ENCODE data around the gene TRPC6. TPM values are rescaled to one million over a fixed set of nuclear protein-coding genes. Genes with fewer than 3 reads are reported as not detected.
"Not testable (repeated sequence)": the region's sequence is repeated elsewhere in the genome, so short reads cannot be mapped to it uniquely, and the experiment has no call there.

TRPC6 gene
- total RNA-seq, 2 donors from 2014 or later: not detected

- H3K9me3 Mint-ChIP-seq: peaks cover 6% of the 10 kb centered on the region
- H3K36me3 Mint-ChIP-seq (ENCODE audit: low read depth): no peaks in the 10 kb centered on the region
- no peak overlapping the region for H3K27ac Mint-ChIP-seq
- ATAC-seq (replicated peaks): no peak
- no peaks in the 10 kb centered on the region for H3K27me3 Mint-ChIP-seq
- H3K4me3 Mint-ChIP-seq: no peak overlapping the region
- no peaks in the 10 kb centered on the region for H3K4me1 Mint-ChIP-seq
Measured at GRCh38 chr11:101448881-101449442, 134.8 kb downstream of the TRPC6 start.

DNA sequence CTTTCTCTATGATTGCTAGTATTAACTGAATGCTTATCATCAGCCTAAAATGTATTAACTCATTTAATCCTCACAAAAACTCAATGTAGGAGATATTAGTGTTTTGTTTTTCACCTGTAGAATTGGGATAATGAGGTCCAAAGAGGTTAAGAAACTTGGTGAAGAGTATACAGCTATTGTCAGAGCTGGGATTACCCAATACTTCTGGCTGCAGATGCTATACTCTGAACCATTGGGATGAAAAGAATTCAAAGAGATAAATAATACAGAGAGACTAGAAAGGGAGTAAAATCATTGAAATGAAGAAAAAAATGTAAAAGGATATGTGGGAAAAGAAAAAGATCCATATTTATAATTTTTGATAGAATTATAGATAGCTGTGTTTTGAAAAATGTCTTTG is 137.1 kb downstream of the TRPC6 start:
- Mint-ChIP-seq H3K4me3 (no peak overlapping the region), H3K36me3 (ENCODE audit: low read depth) (no peaks in the 10 kb centered on the region), H3K27ac (no peak overlapping the region), H3K27me3 (no peaks in the 10 kb centered on the region), H3K9me3 (peaks cover 6% of the 10 kb centered on the region), H3K4me1 (no peaks in the 10 kb centered on the region)
- ATAC-seq (replicated peaks): no peak

GRCh38 chr11:101446238-101446637 is 137.6 kb downstream of the TRPC6 start:
- H3K36me3 Mint-ChIP-seq (ENCODE audit: low read depth): no peaks in the 10 kb centered on the region
- H3K27ac Mint-ChIP-seq: no peak overlapping the region
- peaks cover 6% of the 10 kb centered on the region for H3K9me3 Mint-ChIP-seq
- no peak for ATAC-seq (replicated peaks)
- no peak overlapping the region for H3K4me3 Mint-ChIP-seq
- no peaks in the 10 kb centered on the region for H3K4me1 Mint-ChIP-seq
- no peaks in the 10 kb centered on the region for H3K27me3 Mint-ChIP-seq

DNA sequence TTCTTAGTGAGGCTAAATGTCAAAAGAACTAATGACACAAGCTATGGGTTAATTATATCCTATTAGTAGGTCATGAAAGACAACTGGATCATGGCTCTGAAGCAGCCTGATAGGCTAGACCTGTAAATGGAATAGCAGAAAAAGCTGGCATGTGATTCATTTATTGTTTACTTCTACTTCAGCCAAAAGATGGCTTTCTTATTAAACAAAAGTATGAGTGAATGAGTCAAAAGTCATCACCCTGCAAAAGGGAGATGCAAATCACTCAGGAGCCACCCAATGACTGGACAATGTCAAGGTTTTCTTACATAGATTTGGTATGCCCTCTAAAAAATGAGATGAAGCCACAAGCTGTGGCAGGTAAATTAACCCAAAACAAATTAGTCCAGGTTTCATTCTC is 138.0 kb downstream of the TRPC6 start:
- Mint-ChIP-seq H3K36me3 (ENCODE audit: low read depth) (no peaks in the 10 kb centered on the region), H3K9me3 (peaks cover 7% of the 10 kb centered on the region)

DNA sequence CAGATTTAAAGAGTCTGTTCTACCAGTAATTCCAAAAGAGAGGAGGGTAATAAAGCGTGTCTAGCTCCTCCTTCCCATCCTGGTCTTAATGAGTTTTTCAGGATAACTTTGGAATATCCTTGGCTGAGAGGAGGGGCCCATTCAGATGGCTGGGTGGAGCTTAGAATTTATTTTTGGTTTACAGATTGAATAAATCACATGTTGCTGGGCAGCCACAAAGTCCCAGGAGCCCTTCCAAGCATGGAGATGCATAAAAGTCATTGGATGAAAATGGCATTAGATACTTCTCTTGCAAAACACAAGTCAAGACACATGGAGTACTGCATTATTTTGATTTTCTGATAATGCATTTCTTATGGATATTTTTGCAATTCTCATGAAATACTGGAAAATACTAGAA is 139.0 kb downstream of the TRPC6 start:
- Mint-ChIP-seq H3K27ac (no peak overlapping the region), H3K4me1 (no peaks in the 10 kb centered on the region), H3K27me3 (no peaks in the 10 kb centered on the region), H3K9me3 (peaks cover 12% of the 10 kb centered on the region), H3K4me3 (no peak overlapping the region), H3K36me3 (ENCODE audit: low read depth) (no peaks in the 10 kb centered on the region)
- no peak for ATAC-seq (replicated peaks)

More for the DNA sequence above, 138.0 kb downstream of the TRPC6 start:
- no peaks in the 10 kb centered on the region for H3K27me3 Mint-ChIP-seq
- ATAC-seq (replicated peaks): no peak
- no peak overlapping the region for H3K4me3 Mint-ChIP-seq
- no peak overlapping the region for H3K27ac Mint-ChIP-seq
- H3K4me1 Mint-ChIP-seq: no peaks in the 10 kb centered on the region

DNA sequence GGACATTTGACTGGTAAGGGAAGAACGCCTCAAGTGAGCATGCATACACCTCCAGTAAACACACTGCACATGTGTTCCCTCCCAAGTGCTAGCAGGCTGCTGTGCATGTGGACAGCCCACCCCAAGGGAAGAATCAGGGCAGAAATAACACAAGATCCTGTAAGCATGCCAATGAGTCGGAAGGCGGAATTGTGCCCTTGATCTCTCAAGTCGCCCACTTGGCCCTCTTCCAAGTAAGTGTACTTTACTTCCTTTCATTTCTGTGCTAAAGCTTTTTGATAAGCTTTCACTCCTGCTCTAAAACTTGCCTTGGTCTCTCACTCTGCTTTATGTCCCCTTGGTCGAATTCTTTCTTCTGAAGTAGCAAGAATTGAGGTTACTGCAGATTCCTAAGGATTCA is 139.6 kb downstream of the TRPC6 start:
- Mint-ChIP-seq H3K27ac (no peak overlapping the region), H3K27me3 (no peaks in the 10 kb centered on the region)

DNA sequence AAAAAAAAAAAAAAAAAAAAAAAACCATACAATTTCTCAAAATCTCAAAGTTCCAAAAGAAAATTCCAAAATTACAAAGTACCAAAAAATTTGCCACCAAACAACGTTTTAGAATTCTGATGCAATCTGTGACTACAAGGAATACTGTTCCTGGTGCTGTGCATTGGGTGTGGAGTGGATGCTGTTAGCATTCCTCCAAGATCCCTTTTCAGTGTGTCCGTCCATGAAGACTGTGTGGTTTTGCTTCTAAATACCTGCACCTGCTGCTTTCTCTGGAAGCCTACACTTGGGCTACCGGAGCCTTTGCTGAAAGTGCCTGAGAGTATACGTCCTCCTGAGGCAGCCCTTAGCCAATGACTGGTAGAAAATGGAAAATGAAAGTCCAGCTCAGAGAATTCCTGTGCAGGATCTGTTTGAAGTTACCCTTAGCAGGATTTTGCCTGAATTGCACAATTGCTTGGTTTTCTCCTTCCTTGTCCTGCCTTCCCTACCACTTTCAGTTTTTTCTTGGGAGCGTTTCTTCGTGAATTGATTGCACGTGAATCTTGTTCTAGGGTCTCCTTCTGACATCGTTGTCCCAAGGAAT is 140.8 kb downstream of the TRPC6 start:
- ATAC-seq (replicated peaks): no peak
- Mint-ChIP-seq H3K27me3 (no peaks in the 10 kb centered on the region), H3K4me1 (no peaks in the 10 kb centered on the region), H3K27ac (no peak overlapping the region), H3K4me3 (no peak overlapping the region), H3K9me3 (peaks cover 19% of the 10 kb centered on the region), H3K36me3 (ENCODE audit: low read depth) (no peaks in the 10 kb centered on the region)

More for the DNA sequence above, 139.6 kb downstream of the TRPC6 start:
- no peaks in the 10 kb centered on the region for H3K4me1 Mint-ChIP-seq
- H3K9me3 Mint-ChIP-seq: peaks cover 17% of the 10 kb centered on the region
- no peak for ATAC-seq (replicated peaks)
- H3K4me3 Mint-ChIP-seq: no peak overlapping the region
- H3K36me3 Mint-ChIP-seq (ENCODE audit: low read depth): no peaks in the 10 kb centered on the region

- Mint-ChIP-seq H3K36me3 (ENCODE audit: low read depth) (no peaks in the 10 kb centered on the region), H3K27me3 (no peaks in the 10 kb centered on the region), H3K4me3 (no peak overlapping the region), H3K27ac (no peak overlapping the region), H3K4me1 (no peaks in the 10 kb centered on the region), H3K9me3 (peaks cover 19% of the 10 kb centered on the region)
- no peak for ATAC-seq (replicated peaks)
Measured at GRCh38 chr11:101442171-101442570, 141.6 kb downstream of the TRPC6 start.

GRCh38 chr11:101441747-101442146 is 142.1 kb downstream of the TRPC6 start:
- no peak overlapping the region for H3K27ac Mint-ChIP-seq
- no peaks in the 10 kb centered on the region for H3K36me3 Mint-ChIP-seq (ENCODE audit: low read depth)
- peaks cover 19% of the 10 kb centered on the region for H3K9me3 Mint-ChIP-seq
- no peaks in the 10 kb centered on the region for H3K4me1 Mint-ChIP-seq
- H3K4me3 Mint-ChIP-seq: no peak overlapping the region
- no peak for ATAC-seq (replicated peaks)
- H3K27me3 Mint-ChIP-seq: no peaks in the 10 kb centered on the region

GRCh38 chr11:101439488-101439887 is 144.3 kb downstream of the TRPC6 start:
- no peaks in the 10 kb centered on the region for H3K36me3 Mint-ChIP-seq (ENCODE audit: low read depth)
- H3K9me3 Mint-ChIP-seq: peaks cover 13% of the 10 kb centered on the region
- no peak for ATAC-seq (replicated peaks)
- H3K4me3 Mint-ChIP-seq: no peak overlapping the region
- no peaks in the 10 kb centered on the region for H3K4me1 Mint-ChIP-seq
- H3K27ac Mint-ChIP-seq: no peak overlapping the region
- H3K27me3 Mint-ChIP-seq: no peaks in the 10 kb centered on the region

DNA sequence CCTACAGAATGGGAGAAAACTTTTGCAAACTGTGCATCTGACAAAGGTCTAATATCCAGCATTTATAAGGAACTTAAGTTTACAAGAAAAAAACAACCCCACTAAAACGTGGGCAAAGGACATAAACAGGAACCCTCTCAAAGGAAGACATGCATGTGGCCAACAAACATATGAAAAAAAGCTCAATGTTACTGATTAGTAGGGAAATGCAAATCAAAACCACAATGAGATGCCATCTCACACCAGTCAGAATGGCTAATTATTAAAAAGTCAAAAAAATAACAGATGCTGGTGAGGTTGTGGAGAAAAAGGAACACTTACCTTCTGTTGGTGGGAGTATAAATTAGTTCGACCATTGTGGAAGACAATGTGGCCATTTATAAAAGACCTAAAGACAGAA is 145.1 kb downstream of the TRPC6 start:
- H3K9me3 Mint-ChIP-seq: peaks cover 13% of the 10 kb centered on the region
- not testable (repeated sequence) for H3K27me3 Mint-ChIP-seq, H3K4me1 Mint-ChIP-seq

DNA sequence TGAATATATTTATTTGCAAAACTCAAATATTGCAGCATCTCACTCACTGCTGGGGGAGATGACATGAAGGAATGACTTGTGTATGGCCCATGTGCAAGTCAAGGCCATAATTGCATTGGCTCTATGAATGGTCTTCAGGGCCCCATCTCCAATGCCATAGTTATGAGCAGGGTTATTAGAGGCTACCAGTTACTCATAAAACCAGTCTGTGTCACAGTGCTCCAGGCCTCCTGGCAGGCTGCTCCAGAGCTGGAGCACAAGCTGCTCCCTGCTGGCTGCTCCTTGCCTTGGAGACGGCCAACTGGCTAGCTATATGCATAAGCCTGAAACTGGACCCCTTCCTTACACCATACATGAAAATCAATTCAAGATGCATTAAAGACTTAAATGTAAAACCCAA is 145.7 kb downstream of the TRPC6 start:
- Mint-ChIP-seq H3K9me3 (peaks cover 13% of the 10 kb centered on the region), H3K27ac (no peak overlapping the region), H3K36me3 (ENCODE audit: low read depth) (no peaks in the 10 kb centered on the region), H3K4me3 (no peak overlapping the region), H3K4me1 (no peaks in the 10 kb centered on the region), H3K27me3 (no peaks in the 10 kb centered on the region)
- ATAC-seq (replicated peaks): no peak

More for the DNA sequence above, 145.1 kb downstream of the TRPC6 start:
- not testable (repeated sequence) for ATAC-seq (replicated peaks); H3K4me3 Mint-ChIP-seq; H3K36me3 Mint-ChIP-seq (ENCODE audit: low read depth); H3K27ac Mint-ChIP-seq

DNA sequence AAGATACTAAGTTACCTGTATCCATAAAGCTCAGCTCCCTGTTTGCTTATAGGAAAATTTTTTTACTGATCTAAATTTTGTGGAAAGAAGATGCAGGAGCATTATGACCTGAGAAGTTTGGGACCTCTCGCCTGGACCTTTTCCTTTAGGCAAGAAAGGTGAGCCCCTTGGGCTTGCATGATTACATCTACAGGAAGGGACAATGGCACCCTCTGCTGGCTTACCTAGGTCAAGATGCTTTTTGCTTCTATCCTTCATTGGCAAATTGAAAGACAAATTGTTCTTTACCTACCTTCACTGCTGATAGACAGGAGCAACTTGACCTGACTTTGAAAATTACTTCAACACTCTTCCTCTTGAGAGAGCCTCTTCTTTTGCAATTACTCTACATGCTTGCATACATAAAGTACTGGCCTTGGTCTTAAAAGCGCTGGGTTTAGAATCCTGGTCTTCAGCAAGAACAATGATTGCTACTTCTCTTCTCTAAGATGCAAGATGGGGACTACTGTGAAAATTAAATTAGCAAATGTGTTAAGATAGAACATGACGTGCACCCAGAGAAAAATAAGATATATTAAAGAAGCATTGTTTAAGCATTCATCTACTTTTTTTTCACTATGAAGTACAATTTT is 147.2 kb downstream of the TRPC6 start:
- no peaks in the 10 kb centered on the region for H3K27me3 Mint-ChIP-seq
- no peaks in the 10 kb centered on the region for H3K36me3 Mint-ChIP-seq (ENCODE audit: low read depth)
- no peak overlapping the region for H3K4me3 Mint-ChIP-seq
- H3K9me3 Mint-ChIP-seq: peaks cover 22% of the 10 kb centered on the region
- no peaks in the 10 kb centered on the region for H3K4me1 Mint-ChIP-seq
- H3K27ac Mint-ChIP-seq: no peak overlapping the region
- no peak for ATAC-seq (replicated peaks)

GRCh38 chr11:101435408-101435973 is 148.3 kb downstream of the TRPC6 start:
- Mint-ChIP-seq H3K9me3 (peaks cover 23% of the 10 kb centered on the region), H3K36me3 (ENCODE audit: low read depth) (no peaks in the 10 kb centered on the region), H3K4me1 (no peaks in the 10 kb centered on the region), H3K4me3 (no peak overlapping the region), H3K27me3 (no peaks in the 10 kb centered on the region), H3K27ac (no peak overlapping the region)
- no peak for ATAC-seq (replicated peaks)

- H3K27me3 Mint-ChIP-seq: no peaks in the 10 kb centered on the region
- H3K27ac Mint-ChIP-seq: no peak overlapping the region
- peaks cover 24% of the 10 kb centered on the region for H3K9me3 Mint-ChIP-seq
- ATAC-seq (replicated peaks): no peak
- no peaks in the 10 kb centered on the region for H3K36me3 Mint-ChIP-seq (ENCODE audit: low read depth)
- H3K4me3 Mint-ChIP-seq: no peak overlapping the region
- no peaks in the 10 kb centered on the region for H3K4me1 Mint-ChIP-seq
Measured at GRCh38 chr11:101434026-101434643, 149.7 kb downstream of the TRPC6 start.
